ENCODE results near the gene RAD51AP2.

- TF ChIP-seq EZH2 (IDR thresholded peaks at IDR 0.05; ENCODE audit: borderline replicate concordance, low read length) (no peak), CTCF (IDR thresholded peaks at IDR 0.05; ENCODE audit: low read length) (no peak)
Observed at GRCh38 chr2:17547237-17547636, 29.0 kb upstream of the RAD51AP2 start.
